Left lung (tissue), 10 donors: ENCODE measurements around the gene TMEM208. TPM values are rescaled to one million over a fixed set of nuclear protein-coding genes. Genes with fewer than 3 reads are reported as not detected.

Source experiments
- ATAC-seq: fragments of 200-7000 bp; cut with Tn5 transposase; one replicate; pipeline ENCODE4 v1.9.1; 2020; ENCODE audit warnings: moderate library complexity
- DNase-seq, 4 donors: peaks; one replicate each; pipeline ENCODE4 v3.0.0-alpha.2; 2013 to 2020
- H3K27ac ChIP-seq, 2 donors: fragments of 200-600 bp; sonication (generic) in 1 of 2; one replicate each; pipeline versions ENCODE4 v1.5.0 to v1.8.0; 2020 to 2021
- H3K27me3 ChIP-seq, 2 donors: fragments of 200-600 bp; sonication (generic) in 1 of 2; one replicate each; pipeline versions ENCODE4 v1.5.0 to v1.8.0; 2020 to 2021
- H3K36me3 ChIP-seq, 2 donors: fragments of 200-600 bp; sonication (generic) in 1 of 2; one replicate each; pipeline versions ENCODE4 v1.5.0 to v1.8.0; 2020 to 2021
- H3K4me1 ChIP-seq, 2 donors: fragments of 200-600 bp; one replicate each; pipeline ENCODE4 v1.8.0; 2021
- H3K4me3 ChIP-seq, 2 donors: fragments of 200-600 bp; sonication (generic) in 1 of 2; one replicate each; pipeline versions ENCODE4 v1.5.0 to v1.8.0; 2020 to 2021; ENCODE audit warnings: mild to moderate bottlenecking in 1 of 2
- H3K9me3 ChIP-seq, 2 donors: fragments of 200-600 bp; sonication (generic) in 1 of 2; one replicate each; pipeline versions ENCODE4 v1.5.0 to v1.8.0; 2020 to 2021
- CTCF ChIP-seq, 2 donors: fragments of 200-600 bp; sonication (generic) in 1 of 2; IDR thresholded peaks; one replicate each; pipeline versions ENCODE4 v1.5.0 to v1.8.0; 2021; ENCODE audit warnings: antibody characterized with exemption in 2 of 2
- intact Hi-C, 2 donors: fragments of 100-400 bp; cut with DNase I; formaldehyde crosslinking; loops; one replicate each; pipeline versions ENCODE4 v1.11.2 to v1.14.2; 2022
- polyA plus RNA-seq, 6 donors: library from polyadenylated mRNA; unstranded; fragments of 120-200 nt; gene quantifications; one replicate each; pipeline ENCODE4 v1.2.1, GENCODE V29; 2013; ENCODE audit not compliant: insufficient read length in 6 of 6
- total RNA-seq, 2 donors: library from RNA; stranded (reverse); fragmentation: NEBNext Ultra II Directional; extraction: Animal tissue kit (Norgen Biotek cat#: 25700); gene quantifications; one replicate each; pipeline ENCODE4 v1.2.1, GENCODE V29; 2021
- donor health status: DM: no; HTN: yes; CAD: no.
- donor health status: DM: no; HTN: no; CAD: no.

The TMEM208 gene
- total and polyA plus RNA-seq, 8 donors = 23.1 to 56.9 (median 25.6) TPM

- H3K4me3 ChIP-seq = no peak overlapping the region
Measured at GRCh38 chr16:67206129-67206837, 20.6 kb upstream of the TMEM208 start.

GRCh38 chr16:67206838-67207248 is 20.1 kb upstream of the TMEM208 start:
- peak in 1 of 4 donors; percentile 20 for DNase-seq
- Histone ChIP-seq H3K9me3 (no peaks in the 10 kb centered on the region), H3K27me3 (no peaks in the 10 kb centered on the region), H3K36me3 (peaks cover 0 to 45% of the 10 kb centered on the region in 2 donors), H3K4me3 (no peak overlapping the region), H3K27ac (no peak overlapping the region), H3K4me1 (no peaks in the 10 kb centered on the region)
- intact Hi-C loops = no loop called here
- TF ChIP-seq CTCF (IDR thresholded peaks at IDR 0.05) = no peak
- no peak for ATAC-seq

More at GRCh38 chr16:67206129-67206837, 20.6 kb upstream of the TMEM208 start:
- DNase-seq (peak in 1 of 4 donors; percentile 32), ATAC-seq (no peak)
- Histone ChIP-seq H3K9me3 (no peaks in the 10 kb centered on the region), H3K27ac (no peak overlapping the region), H3K36me3 (peaks cover 0 to 50% of the 10 kb centered on the region in 2 donors), H3K27me3 (no peaks in the 10 kb centered on the region), H3K4me1 (no peaks in the 10 kb centered on the region)
- intact Hi-C loops = no loop called here
- TF ChIP-seq CTCF (IDR thresholded peaks at IDR 0.05) = no peak

GRCh38 chr16:67207249-67208091 is 19.5 kb upstream of the TMEM208 start:
- peaks cover 0 to 39% of the 10 kb centered on the region in 2 donors for H3K36me3 ChIP-seq
- peak in 1 of 4 donors; percentile 73 for DNase-seq
- no peaks in the 10 kb centered on the region for H3K27me3 ChIP-seq
- peak; percentile 13 for ATAC-seq
- no peak for TF ChIP-seq CTCF (IDR thresholded peaks at IDR 0.05)
- H3K4me1 ChIP-seq = no peaks in the 10 kb centered on the region
- H3K27ac ChIP-seq = no peak overlapping the region
- intact Hi-C loops = no loop called here
- no peak overlapping the region for H3K4me3 ChIP-seq
- H3K9me3 ChIP-seq = no peaks in the 10 kb centered on the region

GRCh38 chr16:67208154-67208896 is 18.6 kb upstream of the TMEM208 start:
- peaks cover 0 to 30% of the 10 kb centered on the region in 2 donors for H3K36me3 ChIP-seq
- DNase-seq (peak in 1 of 4 donors; percentile 53), ATAC-seq (no peak)
- H3K9me3 ChIP-seq = no peaks in the 10 kb centered on the region
- intact Hi-C loops = no loop called here
- H3K4me1 ChIP-seq = peaks cover 0 to 7% of the 10 kb centered on the region in 2 donors
- H3K4me3 ChIP-seq = no peak overlapping the region
- TF ChIP-seq CTCF (IDR thresholded peaks at IDR 0.05) = no peak
- H3K27ac ChIP-seq = no peak overlapping the region
- no peaks in the 10 kb centered on the region for H3K27me3 ChIP-seq
